ENCODE results near the gene RRP9.

RRP9 gene

DNA sequence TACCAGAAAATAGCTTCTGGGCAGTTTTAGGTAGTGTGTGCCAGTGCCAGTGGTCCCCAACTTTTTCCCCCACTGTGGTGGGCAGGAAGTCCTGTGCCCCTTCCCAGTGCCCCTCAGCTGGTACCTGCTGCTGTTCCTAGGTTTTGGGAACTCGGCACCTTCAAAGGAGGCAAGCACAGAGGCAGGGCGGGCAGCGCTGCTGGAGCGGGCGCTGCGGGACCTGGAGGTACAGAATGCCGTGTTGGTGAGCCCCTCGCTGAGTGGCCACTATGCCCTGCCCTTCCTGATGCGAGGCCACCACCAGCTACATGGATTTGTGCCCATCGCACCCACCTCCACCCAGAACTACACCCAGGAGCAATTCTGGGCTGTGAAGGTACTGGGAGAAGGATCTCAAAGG, 38.5 kb upstream of the RRP9 start:
- Histone ChIP-seq H3K36me3 (no peaks in the 10 kb centered on the region), H3K27ac (no peak overlapping the region), H3K4me3 (no peak overlapping the region), H3K9me3 (no peaks in the 10 kb centered on the region), H3K27me3 (no peaks in the 10 kb centered on the region), H3K4me1 (peaks cover 0 to 49% (median 28%) of the 10 kb centered on the region in 4 donors)
- intact Hi-C loops (cut with DNase I; ENCODE audit: low total_unique reads): loop anchor here (5.0 kb wide), 1 partner anchor 38 kb away; the partner anchor contains the start of genes PARP3 and RRP9
- TF ChIP-seq, protein P1, sequence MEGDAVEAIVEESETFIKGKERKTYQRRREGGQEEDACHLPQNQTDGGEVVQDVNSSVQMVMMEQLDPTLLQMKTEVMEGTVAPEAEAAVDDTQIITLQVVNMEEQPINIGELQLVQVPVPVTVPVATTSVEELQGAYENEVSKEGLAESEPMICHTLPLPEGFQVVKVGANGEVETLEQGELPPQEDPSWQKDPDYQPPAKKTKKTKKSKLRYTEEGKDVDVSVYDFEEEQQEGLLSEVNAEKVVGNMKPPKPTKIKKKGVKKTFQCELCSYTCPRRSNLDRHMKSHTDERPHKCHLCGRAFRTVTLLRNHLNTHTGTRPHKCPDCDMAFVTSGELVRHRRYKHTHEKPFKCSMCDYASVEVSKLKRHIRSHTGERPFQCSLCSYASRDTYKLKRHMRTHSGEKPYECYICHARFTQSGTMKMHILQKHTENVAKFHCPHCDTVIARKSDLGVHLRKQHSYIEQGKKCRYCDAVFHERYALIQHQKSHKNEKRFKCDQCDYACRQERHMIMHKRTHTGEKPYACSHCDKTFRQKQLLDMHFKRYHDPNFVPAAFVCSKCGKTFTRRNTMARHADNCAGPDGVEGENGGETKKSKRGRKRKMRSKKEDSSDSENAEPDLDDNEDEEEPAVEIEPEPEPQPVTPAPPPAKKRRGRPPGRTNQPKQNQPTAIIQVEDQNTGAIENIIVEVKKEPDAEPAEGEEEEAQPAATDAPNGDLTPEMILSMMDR (IDR thresholded peaks at IDR 0.05): no peak
- no peak for DNase-seq

DNA sequence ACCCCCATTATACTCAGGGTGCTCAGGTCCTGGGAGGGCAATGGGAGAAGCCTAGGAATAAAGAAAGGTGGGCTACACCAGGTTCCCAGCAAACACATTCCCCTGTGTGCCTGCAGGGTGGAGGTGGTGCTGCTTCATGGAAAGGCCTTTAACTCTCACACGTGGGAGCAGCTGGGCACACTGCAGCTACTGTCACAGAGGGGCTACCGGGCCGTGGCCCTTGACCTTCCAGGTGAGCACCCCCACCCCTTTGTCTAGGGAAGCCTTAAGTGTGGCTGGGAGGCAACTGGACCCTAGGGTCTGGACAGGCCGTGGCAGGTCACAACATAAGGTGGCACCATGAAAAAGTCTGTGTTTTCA, 36.4 kb upstream of the RRP9 start:
- intact Hi-C loops (cut with DNase I; ENCODE audit: low total_unique reads): loop anchor here (10.0 kb wide), 1 partner anchor 1633 kb away; the partner anchor contains the start of genes RASSF1 and ZMYND10
- Histone ChIP-seq H3K36me3 (no peaks in the 10 kb centered on the region), H3K27ac (no peak overlapping the region), H3K9me3 (no peaks in the 10 kb centered on the region), H3K4me1 (peaks cover 0 to 46% (median 31%) of the 10 kb centered on the region in 4 donors), H3K27me3 (no peaks in the 10 kb centered on the region), H3K4me3 (no peak overlapping the region)
- TF ChIP-seq, protein P1 (IDR thresholded peaks at IDR 0.05): no peak
- DNase-seq: no peak

DNA sequence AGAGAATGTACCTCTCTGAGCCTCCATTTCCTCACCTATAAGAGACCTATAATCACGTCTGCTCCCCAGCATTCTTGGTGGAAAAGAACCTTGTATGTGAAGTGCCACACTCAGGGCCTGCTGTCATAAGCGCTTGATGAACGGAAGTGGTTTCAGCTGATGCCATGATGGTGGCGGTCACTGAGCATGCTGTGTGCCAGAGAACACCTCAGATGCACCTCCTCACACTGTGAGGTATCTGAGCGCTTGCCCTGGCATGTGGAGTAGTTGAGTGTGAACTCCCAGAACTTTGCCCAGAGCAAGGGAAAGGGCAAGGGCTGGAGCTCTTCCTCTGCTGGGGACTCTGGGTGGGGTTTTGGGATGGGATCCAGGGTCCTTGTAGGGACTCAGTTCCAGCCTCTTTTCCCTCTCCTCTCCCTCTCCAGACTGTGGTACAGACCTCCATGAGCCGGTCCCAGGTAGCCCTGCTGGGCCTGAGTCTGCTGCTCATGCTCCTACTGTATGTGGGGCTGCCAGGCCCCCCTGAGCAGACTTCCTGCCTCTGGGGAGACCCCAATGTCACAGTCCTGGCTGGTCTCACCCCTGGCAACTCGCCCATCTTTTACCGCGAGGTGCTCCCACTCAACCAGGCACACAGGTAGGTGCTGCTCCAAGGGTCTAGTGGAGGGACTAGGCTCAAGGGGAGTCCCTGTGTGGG, 35.9 kb upstream of the RRP9 start:
- intact Hi-C loops (cut with DNase I; ENCODE audit: low total_unique reads): loop anchor here (10.0 kb wide), 1 partner anchor 1633 kb away; the partner anchor contains the start of genes RASSF1 and ZMYND10
- TF ChIP-seq, protein P1 (IDR thresholded peaks at IDR 0.05): no peak
- no peak overlapping the region for H3K27ac ChIP-seq
- peaks cover 0 to 43% (median 30%) of the 10 kb centered on the region in 4 donors for H3K4me1 ChIP-seq
- no peak for DNase-seq
- no peaks in the 10 kb centered on the region for H3K9me3 ChIP-seq
- no peaks in the 10 kb centered on the region for H3K27me3 ChIP-seq
- H3K4me3 ChIP-seq: no peak overlapping the region
- H3K36me3 ChIP-seq: no peaks in the 10 kb centered on the region

DNA sequence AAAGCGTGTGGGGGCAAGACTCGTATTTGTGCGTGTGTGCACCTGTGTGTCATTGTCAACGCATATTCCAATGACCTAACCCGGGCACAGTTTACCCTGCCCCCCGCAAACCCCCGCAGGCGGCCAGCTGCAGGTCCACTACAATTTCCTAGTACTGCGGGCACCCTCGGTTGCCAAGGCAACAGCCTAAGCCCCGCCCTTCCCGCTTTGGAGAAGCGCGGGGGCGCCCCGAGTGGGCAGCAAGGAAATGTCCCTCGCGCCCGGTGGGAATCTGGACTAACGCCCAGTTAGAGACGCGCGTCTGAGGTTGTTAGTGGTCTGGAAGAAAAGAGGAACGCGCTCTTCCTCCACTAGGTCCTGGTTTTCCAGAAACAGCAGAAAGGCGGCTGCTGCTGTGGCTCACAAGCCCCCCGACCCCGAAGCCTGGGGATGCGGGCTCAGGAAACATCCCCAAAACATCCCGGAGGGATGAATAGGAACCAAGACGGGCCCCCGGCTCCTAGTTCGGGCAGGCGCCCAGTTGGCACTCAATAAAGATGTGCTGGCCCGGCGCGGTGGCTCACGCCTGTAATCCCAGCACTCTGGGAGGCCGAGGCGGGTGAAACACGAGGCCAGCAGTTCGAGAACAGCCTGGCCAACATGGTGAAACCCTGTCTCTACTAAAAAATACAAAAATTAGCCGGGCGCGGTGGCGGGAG, 34.3 kb upstream of the RRP9 start:
- Histone ChIP-seq H3K4me1 (peaks cover 0 to 35% (median 22%) of the 10 kb centered on the region in 4 donors), H3K36me3 (no peaks in the 10 kb centered on the region), H3K9me3 (no peaks in the 10 kb centered on the region), H3K27ac (peak overlapping the region; percentile 95 to 97), H3K4me3 (peak overlapping the region; percentile 70 to 84), H3K27me3 (no peaks in the 10 kb centered on the region)
- TF ChIP-seq, protein P1 (IDR thresholded peaks at IDR 0.05): no peak
- DNase-seq: peak; percentile 81 to 90
- intact Hi-C loops (cut with DNase I; ENCODE audit: low total_unique reads): loop anchor here (10.0 kb wide), 1 partner anchor 1631 kb away; the partner anchor contains the start of genes RASSF1 and ZMYND10

DNA sequence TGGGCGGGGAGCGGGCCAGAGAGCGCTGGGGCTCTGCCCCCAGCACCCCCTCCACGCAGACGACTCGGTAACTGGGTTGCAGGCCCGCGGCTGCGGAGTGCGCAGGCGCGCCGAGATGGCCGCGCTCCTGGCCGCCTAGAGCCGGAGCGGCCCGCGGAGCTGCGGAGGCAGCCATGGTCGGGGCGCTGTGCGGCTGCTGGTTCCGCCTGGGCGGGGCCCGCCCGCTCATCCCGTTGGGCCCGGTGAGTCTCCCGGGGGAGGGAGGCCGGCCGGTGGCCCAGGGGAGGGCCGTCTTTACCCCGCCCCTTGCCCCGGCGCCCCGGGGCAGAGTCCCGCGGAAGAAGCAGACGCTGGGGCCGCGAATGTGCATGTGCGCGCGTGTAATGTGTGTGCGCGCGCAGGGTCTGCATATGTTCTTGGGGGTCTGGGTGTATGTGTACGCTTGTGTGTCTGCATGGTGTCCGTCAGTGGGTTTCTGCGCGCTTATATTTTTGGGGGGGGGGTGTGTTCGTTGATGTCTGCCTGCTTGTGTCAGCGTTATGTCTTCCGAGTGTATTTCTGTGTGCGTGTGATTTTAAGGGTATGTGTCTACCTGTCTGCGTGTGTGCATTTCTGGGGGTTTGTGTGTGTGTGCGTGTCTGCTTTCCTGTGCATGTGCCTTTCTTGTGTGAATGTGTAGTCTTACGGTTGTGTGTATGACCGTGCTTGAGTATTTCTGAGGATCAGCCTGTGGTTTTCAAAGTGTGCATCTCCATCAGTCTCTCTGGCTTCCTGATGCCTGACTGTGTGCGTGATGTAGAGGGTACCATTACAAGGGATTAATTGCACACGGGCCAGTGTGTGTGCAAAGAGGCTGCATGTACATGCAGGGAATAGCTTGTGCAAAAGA, 33.5 kb upstream of the RRP9 start, which contains the start of gene ABHD14A:
ABHD14A (plus strand) TSS at position 102 of the 889 bp plus-strand sequence; CDS start at position 174, 72 bp downstream.
- TF ChIP-seq, protein P1 (IDR thresholded peaks at IDR 0.05): no peak
- H3K27ac ChIP-seq: peak within 1 kb of the TSS; percentile 95 to 97
- H3K27me3 ChIP-seq: no peaks in the 10 kb centered on the region
- peak; percentile 56 to 86 for DNase-seq
- no peaks in the 10 kb centered on the region for H3K36me3 ChIP-seq
- peak within 1 kb of the TSS; percentile 70 to 84 for H3K4me3 ChIP-seq
- intact Hi-C loops (cut with DNase I; ENCODE audit: low total_unique reads): loop anchor here (10.0 kb wide), 1 partner anchor 1630 kb away; the partner anchor contains the start of genes RASSF1 and ZMYND10
- H3K4me1 ChIP-seq: peaks cover 0 to 39% (median 22%) of the 10 kb centered on the region in 4 donors
- H3K9me3 ChIP-seq: no peaks in the 10 kb centered on the region

All from tibial artery (tissue), 4 donors.